Jurkat, Clone E6-1 (cell line): ENCODE data around the gene PITPNC1.
"Not testable (repeated sequence)": the region's sequence is repeated elsewhere in the genome, so short reads cannot be mapped to it uniquely, and the experiment has no call there.

Experiments
- DNase-seq: peaks from one replicate; pipeline ENCODE4 v3.0.0-alpha.2; 2011; ENCODE audit warnings: low read depth, low spot score
- H3K4me3 ChIP-seq: 2 replicates; pipeline ENCODE4 v1.5.1; 2011; ENCODE audit warnings: mild to moderate bottlenecking, low read length, control low read depth, moderate library complexity

Gene PITPNC1

GRCh38 chr17:67443931-67444595, 67.0 kb downstream of the PITPNC1 start:
- DNase-seq = no peak
- H3K4me3 ChIP-seq = no peak overlapping the region

- DNase-seq = no peak
- H3K4me3 ChIP-seq = no peak overlapping the region
These were observed 71.4 kb downstream of the PITPNC1 start for GRCh38 chr17:67448449-67448848.

- no peak overlapping the region for H3K4me3 ChIP-seq
- no peak for DNase-seq
These were observed 72.0 kb downstream of the PITPNC1 start for GRCh38 chr17:67449065-67449464.

GRCh38 chr17:67449845-67450755, 73.0 kb downstream of the PITPNC1 start:
- no peak for DNase-seq

GRCh38 chr17:67452681-67453554, 75.8 kb downstream of the PITPNC1 start:
- no peak overlapping the region for H3K4me3 ChIP-seq
- peak; percentile 90 for DNase-seq

More at GRCh38 chr17:67449845-67450755, 73.0 kb downstream of the PITPNC1 start:
- no peak overlapping the region for H3K4me3 ChIP-seq

GRCh38 chr17:67456103-67456502, 79.0 kb downstream of the PITPNC1 start:
- no peak for DNase-seq
- H3K4me3 ChIP-seq = no peak overlapping the region

GRCh38 chr17:67456889-67457288, 79.8 kb downstream of the PITPNC1 start:
- no peak for DNase-seq
- H3K4me3 ChIP-seq = no peak overlapping the region

- H3K4me3 ChIP-seq = no peak overlapping the region
- DNase-seq = no peak
These were observed 81.1 kb downstream of the PITPNC1 start for GRCh38 chr17:67458203-67458602.

- no peak overlapping the region for H3K4me3 ChIP-seq
- no peak for DNase-seq
These were observed 82.9 kb downstream of the PITPNC1 start for GRCh38 chr17:67459985-67460384.

- H3K4me3 ChIP-seq = no peak overlapping the region
- no peak for DNase-seq
These were observed 84.2 kb downstream of the PITPNC1 start for GRCh38 chr17:67461228-67461780.

GRCh38 chr17:67461876-67462275, 84.8 kb downstream of the PITPNC1 start:
- H3K4me3 ChIP-seq = no peak overlapping the region
- no peak for DNase-seq

GRCh38 chr17:67466251-67466796, 89.2 kb downstream of the PITPNC1 start:
- DNase-seq = no peak
- no peak overlapping the region for H3K4me3 ChIP-seq

GRCh38 chr17:67467500-67468455, 90.7 kb downstream of the PITPNC1 start:
- peak; percentile 22 for DNase-seq

GRCh38 chr17:67469208-67469980, 92.3 kb downstream of the PITPNC1 start:
- H3K4me3 ChIP-seq = no peak overlapping the region
- DNase-seq = no peak

More at GRCh38 chr17:67467500-67468455, 90.7 kb downstream of the PITPNC1 start:
- H3K4me3 ChIP-seq = no peak overlapping the region

GRCh38 chr17:67470163-67470562, 93.1 kb downstream of the PITPNC1 start:
- no peak for DNase-seq
- H3K4me3 ChIP-seq = no peak overlapping the region

- no peak overlapping the region for H3K4me3 ChIP-seq
- no peak for DNase-seq
These were observed 94.0 kb downstream of the PITPNC1 start for GRCh38 chr17:67471118-67471517.

GRCh38 chr17:67472606-67473005, 95.5 kb downstream of the PITPNC1 start:
- DNase-seq, H3K4me3 ChIP-seq: not testable (repeated sequence)
